A549 (cell line): ENCODE data around the gene PDGFD. TPM values are rescaled to one million over a fixed set of nuclear protein-coding genes. Genes with fewer than 3 reads are reported as not detected.

Source experiments
- ATAC-seq, 2 experiments: fragments of 200-7000 bp in 1 of 2; fragments of >200 bp in 1 of 2; cut with Nextera tagmentation in 1 of 2; cut with Tn5 transposase in 1 of 2; 3 replicates each; pipeline versions ENCODE4 v1.8.0 to v1.9.1; 2018 to 2020; ENCODE audit warnings: mild to moderate bottlenecking in 1 of 2, moderate library complexity in 1 of 2
- CTCF ChIA-PET: fragments of 300-600 bp; sonication (Branson Sonifier 250); formaldehyde crosslinking; extraction: SDS; loops from one replicate; lab custom pipeline; 2021; ENCODE audit warnings: antibody characterized with exemption, inconsistent platforms; lab: Yijun Ruan, JAX
- POLR2A ChIA-PET: fragments of 350-600 bp; formaldehyde crosslinking; extraction: SDS; loops from one replicate; lab custom pipeline; 2021; ENCODE audit warnings: antibody characterized with exemption, inconsistent platforms; lab: Yijun Ruan, JAX
- DNase-seq, 2 experiments: peaks; one replicate each; pipeline versions ENCODE4 v3.0.0 to v3.0.0-alpha.2; 2011 to 2016; ENCODE audit warnings: low read depth in 1 of 2, low spot score in 1 of 2
- FAIRE-seq: peaks from 2 replicates; lab custom pipeline; 2011; peaks lifted over from hg19 to GRCh38; lab: Jason Lieb, UNC
- H3K27ac ChIP-seq, 2 experiments: fragments of >200 bp; sonication (Bioruptor Twin); formaldehyde crosslinking; 3 replicates each; pipeline ENCODE4 v1.5.1; 2016 to 2017
- H3K4me1 ChIP-seq: fragments of >200 bp; sonication (Bioruptor Twin); formaldehyde crosslinking; 3 replicates; pipeline ENCODE4 v1.6.1; 2016
- H3K4me2 ChIP-seq: fragments of >200 bp; sonication (Bioruptor Twin); formaldehyde crosslinking; 3 replicates; pipeline ENCODE4 v1.6.1; 2016
- H3K4me3 ChIP-seq: fragments of >200 bp; sonication (Bioruptor Twin); formaldehyde crosslinking; 3 replicates; pipeline ENCODE4 v1.5.1; 2016
- H3K9me3 ChIP-seq: fragments of >200 bp; sonication (Bioruptor Twin); formaldehyde crosslinking; 3 replicates; pipeline ENCODE4 v1.6.1; 2016
- ATOH8 ChIP-seq: fragments of 250-450 bp; sonication (Bioruptor Pico); IDR thresholded peaks from 2 replicates; pipeline ENCODE4 v1.5.0; 2020; ENCODE audit warnings: low read depth, mild to moderate bottlenecking, moderate library complexity
- CEBPB ChIP-seq, 2 experiments: fragments of >200 bp in 1 of 2; sonication (Bioruptor Twin) in 1 of 2; formaldehyde crosslinking in 1 of 2; IDR thresholded peaks; 2 replicates each; pipeline ENCODE4 v1.6.1; 2012 to 2016
- CHD2 ChIP-seq: fragments of 150-350 bp; IDR thresholded peaks from 2 replicates; pipeline ENCODE4 v1.6.1; 2014; ENCODE audit warnings: low read length; ENCODE audit not compliant: partially characterized antibody
- EHMT2 ChIP-seq: fragments of 200-600 bp; sonication (generic); IDR thresholded peaks from 2 replicates; pipeline ENCODE4 v1.6.1; 2016; ENCODE audit warnings: antibody characterized with exemption, low read depth, mild to moderate bottlenecking, moderate library complexity
- EP300 ChIP-seq, 2 experiments: fragments of >200 bp; sonication (Bioruptor Twin); formaldehyde crosslinking; IDR thresholded peaks; 2 replicates in 1 of 2; 3 replicates in 1 of 2; pipeline ENCODE4 v1.6.1; 2016 to 2017
- FOSB ChIP-seq: fragments of 250-450 bp; sonication (Bioruptor Pico); IDR thresholded peaks from 2 replicates; pipeline ENCODE4 v1.5.0; 2020; ENCODE audit warnings: mild to moderate bottlenecking, moderate library complexity
- FOSL2 ChIP-seq, 2 experiments: fragments of 450-650 bp in 1 of 2; fragments of >200 bp in 1 of 2; sonication (Bioruptor Twin) in 1 of 2; formaldehyde crosslinking; IDR thresholded peaks; 2 replicates each; pipeline versions ENCODE4 v1.5.0 to v1.6.1; 2016 to 2020; ENCODE audit warnings: mild to moderate bottlenecking in 1 of 2, moderate library complexity in 1 of 2
- GATA3 ChIP-seq: IDR thresholded peaks from 2 replicates; pipeline ENCODE4 v1.6.1; 2012; ENCODE audit warnings: borderline replicate concordance
- HDAC2 ChIP-seq: fragments of 200-600 bp; sonication (generic); IDR thresholded peaks from 2 replicates; pipeline ENCODE4 v1.6.1; 2016
- HMGXB4 ChIP-seq: fragments of 250-450 bp; sonication (Bioruptor Pico); IDR thresholded peaks from 2 replicates; pipeline ENCODE4 v1.5.0; 2021; ENCODE audit warnings: mild to moderate bottlenecking, moderate library complexity, borderline replicate concordance
- HOXB13 ChIP-seq: fragments of 250-450 bp; sonication (Bioruptor Pico); IDR thresholded peaks from 2 replicates; pipeline ENCODE4 v1.5.0; 2020; ENCODE audit warnings: low read depth, mild to moderate bottlenecking, moderate library complexity
- KDM5A ChIP-seq: fragments of 200-600 bp; sonication (generic); IDR thresholded peaks from 2 replicates; pipeline ENCODE4 v1.6.1; 2016; ENCODE audit warnings: antibody characterized with exemption, mild to moderate bottlenecking
- MAFK ChIP-seq: fragments of 450-650 bp; IDR thresholded peaks from 2 replicates; pipeline ENCODE4 v1.6.1; 2014; ENCODE audit not compliant: partially characterized antibody
- NFE2L2 ChIP-seq: fragments of 150-350 bp; conservative IDR thresholded peaks from 2 replicates; pipeline ENCODE4 v1.6.1; 2014; ENCODE audit warnings: low read length
- RAD21 ChIP-seq, 2 experiments: fragments of >200 bp in 1 of 2; sonication (Bioruptor Twin) in 1 of 2; formaldehyde crosslinking in 1 of 2; IDR thresholded peaks in 1 of 2; conservative IDR thresholded peaks in 1 of 2; 2 replicates in 1 of 2; 3 replicates in 1 of 2; pipeline ENCODE4 v1.6.1; 2012 to 2018; ENCODE audit warnings: inconsistent platforms in 1 of 2
- RARB ChIP-seq: fragments of 250-450 bp; sonication (Bioruptor Pico); IDR thresholded peaks from 2 replicates; pipeline ENCODE4 v1.8.0; 2021; ENCODE audit warnings: mild to moderate bottlenecking, moderate library complexity
- RCOR1 ChIP-seq: fragments of 150-350 bp; IDR thresholded peaks from 2 replicates; pipeline ENCODE4 v1.6.1; 2014; ENCODE audit warnings: antibody characterized with exemption, low read length, low read depth
- RFX5 ChIP-seq: fragments of 450-650 bp; IDR thresholded peaks from 2 replicates; pipeline ENCODE4 v1.7.1; 2014; ENCODE audit warnings: antibody characterized with exemption, mild to moderate bottlenecking, moderate library complexity
- RNF2 ChIP-seq: fragments of 200-600 bp; sonication (generic); IDR thresholded peaks from 2 replicates; pipeline ENCODE4 v1.6.1; 2016; ENCODE audit warnings: low read depth, mild to moderate bottlenecking, antibody characterized with exemption, moderate library complexity, borderline replicate concordance
- TFCP2L1 ChIP-seq: fragments of 250-450 bp; sonication (Bioruptor Pico); IDR thresholded peaks from 2 replicates; pipeline ENCODE4 v1.5.0; 2021; ENCODE audit warnings: mild to moderate bottlenecking
- TP53 ChIP-seq: fragments of 250-450 bp; sonication (Bioruptor Pico); IDR thresholded peaks from 2 replicates; pipeline ENCODE4 v1.5.0; 2021; ENCODE audit warnings: mild to moderate bottlenecking, moderate library complexity
- ZNF302 ChIP-seq: fragments of 250-450 bp; sonication (Bioruptor Pico); IDR thresholded peaks from 2 replicates; pipeline ENCODE4 v1.9.0; 2021; ENCODE audit warnings: inconsistent platforms, mild to moderate bottlenecking, moderate library complexity
- WGBS: methylation state at CpG from one replicate; pipeline ENCODE4 v1.1.6; 2017; ENCODE audit errors: missing lambda C conversion rate; 5-methylcytosine and 5-hydroxymethylcytosine counted together
- polyA plus RNA-seq, 4 experiments: library from polyadenylated mRNA; depleted of rRNA in 3 of 4; stranded (reverse); fragments of >200 nt; fragmentation: RNase III in 1 of 4; extraction: RNeasy Plus Mini Kit Qiagen cat#74134 plus additional on column Dnase treatment in 1 of 4; gene quantifications; 2 replicates in 3 of 4; 3 replicates in 1 of 4; pipeline ENCODE4 v1.2.3, GENCODE V29; 2011 to 2017
- TF ChIP-seq, protein P1 (sequence below): fragments of 150-350 bp; IDR thresholded peaks from 2 replicates; pipeline ENCODE4 v1.6.1; 2014; ENCODE audit warnings: low read depth, mild to moderate bottlenecking, low read length

PDGFD gene
- polyA plus RNA-seq, 2 of the 4 experiments (the other 2 are of a cell fraction), result 11.1 to 29.7 TPM

- POLR2A ChIA-PET, result no interaction called here
- ATAC-seq, result no peak
- WGBS, result 98% methylated on average over 2 of the region's 3 CpGs
- CTCF ChIA-PET, result no interaction called here
- no peaks in the 10 kb centered on the region for H3K9me3 ChIP-seq
- H3K4me1 ChIP-seq, result 0 out of 3 replicates have a peak, but pooled peaks cover 10% of the 10 kb centered on the region
- TF ChIP-seq NFE2L2, result no peak
- no peak for TF ChIP-seq CHD2
- no peak for TF ChIP-seq CEBPB (IDR thresholded peaks at IDR 0.05)
- no peak for TF ChIP-seq TP53 (CRISPR knock-in tag)
- TF ChIP-seq, all 56 proteins: peak for 0
- no peak for FAIRE-seq
- no peak for DNase-seq
- no peak overlapping the region for H3K4me2 ChIP-seq
- H3K4me3 ChIP-seq, result no peak overlapping the region
- no peak overlapping the region for H3K27ac ChIP-seq
Measured at GRCh38 chr11:103904324-103904667, 259.7 kb downstream of the PDGFD start.

GRCh38 chr11:103903621-103904323 is 260.2 kb downstream of the PDGFD start:
- H3K9me3 ChIP-seq, result no peaks in the 10 kb centered on the region
- ChIA-PET CTCF (no interaction called here), POLR2A (no interaction called here)
- no peak overlapping the region for H3K27ac ChIP-seq
- no peak overlapping the region for H3K4me2 ChIP-seq
- TF ChIP-seq GATA3, result no peak
- TF ChIP-seq HOXB13 (CRISPR knock-in tag), result no peak
- TF ChIP-seq RFX5, result no peak
- no peak for TF ChIP-seq TFCP2L1 (CRISPR knock-in tag)
- no peak for TF ChIP-seq MAFK
- no peak for TF ChIP-seq FOSL2 (IDR thresholded peaks at IDR 0.05)
- no peak for TF ChIP-seq FOSL2 (CRISPR knock-in tag; IDR thresholded peaks at IDR 0.05)
- TF ChIP-seq, protein P1, sequence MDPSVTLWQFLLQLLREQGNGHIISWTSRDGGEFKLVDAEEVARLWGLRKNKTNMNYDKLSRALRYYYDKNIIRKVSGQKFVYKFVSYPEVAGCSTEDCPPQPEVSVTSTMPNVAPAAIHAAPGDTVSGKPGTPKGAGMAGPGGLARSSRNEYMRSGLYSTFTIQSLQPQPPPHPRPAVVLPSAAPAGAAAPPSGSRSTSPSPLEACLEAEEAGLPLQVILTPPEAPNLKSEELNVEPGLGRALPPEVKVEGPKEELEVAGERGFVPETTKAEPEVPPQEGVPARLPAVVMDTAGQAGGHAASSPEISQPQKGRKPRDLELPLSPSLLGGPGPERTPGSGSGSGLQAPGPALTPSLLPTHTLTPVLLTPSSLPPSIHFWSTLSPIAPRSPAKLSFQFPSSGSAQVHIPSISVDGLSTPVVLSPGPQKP, result no peak
- no peak for TF ChIP-seq ATOH8 (CRISPR knock-in tag)
- no peak for TF ChIP-seq HMGXB4 (CRISPR knock-in tag)
- TF ChIP-seq RAD21 (conservative IDR thresholded peaks at IDR 0.05 in 1 of 2, IDR thresholded peaks at IDR 0.05 in 1 of 2), result no peak
- no peak for TF ChIP-seq EHMT2
- TF ChIP-seq TP53 (CRISPR knock-in tag), result no peak
- no peak for TF ChIP-seq RCOR1
- no peak for TF ChIP-seq RARB
- TF ChIP-seq HDAC2, result no peak
- TF ChIP-seq FOSB (CRISPR knock-in tag), result no peak
- no peak for TF ChIP-seq RNF2
- no peak for TF ChIP-seq ZNF302 (CRISPR knock-in tag)
- TF ChIP-seq KDM5A, result no peak
- TF ChIP-seq EP300 (IDR thresholded peaks at IDR 0.05), result no peak
- 0 out of 3 replicates have a peak, but pooled peaks cover 10% of the 10 kb centered on the region for H3K4me1 ChIP-seq
- no peak overlapping the region for H3K4me3 ChIP-seq
- FAIRE-seq, result no peak
- no peak for ATAC-seq
- 63% methylated on average over 2 of the region's 2 CpGs for whole genome bisulfite sequencing
- DNase-seq, result no peak
